ENCODE measurements around the gene ZNF654. TPM values are rescaled to one million over a fixed set of nuclear protein-coding genes. Genes with fewer than 3 reads are reported as not detected.
A peak's percentile ranks its signal among the peaks of the same experiment; 100 is the strongest.

Gene ZNF654
- total RNA-seq, 2 experiments from 2014 or later, result 6.5 to 7.6 TPM

DNA sequence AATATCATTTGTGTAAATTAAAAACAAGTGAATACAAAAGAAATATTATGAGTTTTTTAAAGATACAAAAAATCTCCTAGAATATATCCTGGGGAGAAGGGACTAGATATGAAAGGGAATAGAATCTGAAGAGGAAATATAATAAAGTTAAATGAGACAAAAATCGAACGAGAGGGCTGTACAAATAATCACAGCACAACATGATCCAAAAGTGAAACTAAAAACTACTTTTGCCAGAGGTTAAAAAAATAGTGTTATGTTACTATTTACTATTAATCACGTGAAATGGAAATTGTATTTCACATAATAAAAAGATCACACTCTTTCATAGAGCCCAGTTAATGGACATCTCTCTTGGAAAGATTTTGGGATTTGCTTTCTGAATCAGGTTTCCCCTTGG, 28.8 kb upstream of the ZNF654 start:
- CTCF ChIA-PET, result no interaction called here

DNA sequence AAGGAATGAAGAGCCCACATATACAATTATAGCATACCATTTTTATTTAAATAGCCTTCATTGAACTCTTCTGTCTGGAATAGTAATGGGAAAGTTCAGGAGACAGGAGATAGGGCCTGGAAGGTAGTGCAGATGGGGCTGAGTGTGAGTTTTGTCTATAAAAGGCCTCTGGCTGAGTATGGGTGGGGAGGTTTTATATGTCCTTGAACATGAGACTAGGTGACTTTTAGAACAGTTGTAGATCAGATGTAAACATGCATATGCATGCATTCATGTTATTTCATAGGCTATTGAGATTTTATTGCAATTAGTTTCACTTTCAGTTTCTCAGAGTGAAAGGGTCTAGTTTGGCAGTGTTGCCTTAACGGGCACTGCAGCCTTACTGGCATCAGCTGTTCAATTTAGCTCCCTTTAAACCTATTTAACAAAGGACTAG, 27.4 kb upstream of the ZNF654 start:
- Mint-ChIP-seq H3K4me3 (peak overlapping the region; percentile 84), H3K4me1 (ENCODE audit: low read depth) (peaks cover 48% of the 10 kb centered on the region), H3K9me3 (no peaks in the 10 kb centered on the region), H3K27ac (peak overlapping the region; percentile 87), H3K36me3 (ENCODE audit: low read depth) (no peaks in the 10 kb centered on the region), H3K27me3 (no peaks in the 10 kb centered on the region)
- Histone ChIP-seq H3K27me3 (ENCODE audit: control insufficient read depth in 1 of 2, insufficient read depth in 2 of 2, low read length in 2 of 2) (no peaks in the 10 kb centered on the region), H3K4me3 (ENCODE audit: low read length) (peak overlapping the region; percentile 53), H3K27ac (ENCODE audit: low read depth in 1 of 2, low read length in 2 of 2) (peak overlapping the region; percentile 18 to 63), H3K9me3 (ENCODE audit: control insufficient read depth in 1 of 2, insufficient read depth in 1 of 2, low read length in 2 of 2) (no peaks in the 10 kb centered on the region), H3K4me1 (ENCODE audit: insufficient read depth, low read length) (peaks cover 4% of the 10 kb centered on the region), H3K36me3 (ENCODE audit: insufficient read depth, low read length) (no peaks in the 10 kb centered on the region)
- TF ChIP-seq CTCF (IDR thresholded peaks at IDR 0.05), result no peak
- intact Hi-C loops (cut with DNase I, micrococcal nuclease), result loop anchor here in 1 of 2 experiments (2.0 kb wide), 1 partner anchor 27 kb away; the partner anchor contains the start of genes CGGBP1 and ZNF654
- ATAC-seq (ENCODE audit: poor library complexity), result peak; percentile 87
- peak in 7 of 14 experiments; percentile 6 to 79 (median 42) for DNase-seq
- ChIA-PET CTCF (no interaction called here), POLR2A (interaction anchor here (0.7 to 2.6 kb wide), 6 partner anchors 13 to 120 kb away, joined by 3 to 59 read pairs (median 4); partner anchors contain the start of genes C3orf38, CGGBP1 and ZNF654)

More for the DNA sequence above, 28.8 kb upstream of the ZNF654 start:
- H3K9me3 Mint-ChIP-seq, result no peaks in the 10 kb centered on the region
- H3K4me1 Mint-ChIP-seq (ENCODE audit: low read depth), result peaks cover 48% of the 10 kb centered on the region
- peak overlapping the region; percentile 17 for H3K4me3 ChIP-seq (ENCODE audit: low read length)
- H3K36me3 Mint-ChIP-seq (ENCODE audit: low read depth), result no peaks in the 10 kb centered on the region
- TF ChIP-seq CTCF (IDR thresholded peaks at IDR 0.05), result no peak
- peak in 2 of 14 experiments; percentile 19 to 49 for DNase-seq
- POLR2A ChIA-PET, result interaction anchor here (0.6 to 3.6 kb wide), 3 partner anchors 29 to 139 kb away, joined by 4 to 22 read pairs (median 22); partner anchors contain the start of genes C3orf38, CGGBP1 and ZNF654
- peak overlapping the region; percentile 81 for H3K4me3 Mint-ChIP-seq
- no peaks in the 10 kb centered on the region for H3K27me3 Mint-ChIP-seq
- intact Hi-C loops (cut with DNase I, micrococcal nuclease), result loop anchor here in 1 of 2 experiments (2.0 kb wide), 1 partner anchor 29 kb away; the partner anchor contains the start of genes CGGBP1 and ZNF654
- H3K27ac ChIP-seq (ENCODE audit: low read depth in 1 of 2, low read length in 2 of 2), result no peak overlapping the region
- H3K27ac Mint-ChIP-seq, result peak overlapping the region; percentile 58
- no peaks in the 10 kb centered on the region for H3K9me3 ChIP-seq (ENCODE audit: control insufficient read depth in 1 of 2, insufficient read depth in 1 of 2, low read length in 2 of 2)
- no peak for ATAC-seq (ENCODE audit: poor library complexity)
- peaks cover 4% of the 10 kb centered on the region for H3K4me1 ChIP-seq (ENCODE audit: insufficient read depth, low read length)
- no peaks in the 10 kb centered on the region for H3K36me3 ChIP-seq (ENCODE audit: insufficient read depth, low read length)
- H3K27me3 ChIP-seq (ENCODE audit: control insufficient read depth in 1 of 2, insufficient read depth in 2 of 2, low read length in 2 of 2), result no peaks in the 10 kb centered on the region

DNA sequence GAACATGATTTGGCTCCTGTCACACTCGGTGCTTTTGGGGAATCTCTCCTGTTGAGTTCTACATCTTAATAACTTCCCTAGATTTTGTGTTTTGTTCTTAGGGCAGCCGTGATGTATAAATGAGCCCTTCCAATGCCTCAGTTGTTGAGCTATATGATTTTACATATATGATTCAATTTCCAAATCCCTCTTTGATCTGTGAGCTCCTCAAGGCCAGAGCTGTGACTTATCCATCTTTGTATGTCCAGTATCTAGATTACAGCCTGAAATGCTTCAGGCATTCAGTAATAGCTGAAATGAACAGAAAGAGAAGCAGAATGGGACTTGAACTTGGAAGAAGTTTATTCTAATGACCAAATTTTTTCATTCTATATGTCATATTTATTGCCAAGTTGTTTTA, 26.8 kb upstream of the ZNF654 start:
- no peak for TF ChIP-seq CTCF (IDR thresholded peaks at IDR 0.05)
- peak overlapping the region; percentile 87 for H3K27ac Mint-ChIP-seq
- H3K4me1 Mint-ChIP-seq (ENCODE audit: low read depth), result peaks cover 48% of the 10 kb centered on the region
- H3K4me3 ChIP-seq (ENCODE audit: low read length), result peak overlapping the region; percentile 53
- intact Hi-C loops (cut with DNase I, micrococcal nuclease), result no loop called here
- H3K27me3 ChIP-seq (ENCODE audit: control insufficient read depth in 1 of 2, insufficient read depth in 2 of 2, low read length in 2 of 2), result no peaks in the 10 kb centered on the region
- H3K9me3 Mint-ChIP-seq, result no peaks in the 10 kb centered on the region
- ChIA-PET CTCF (no interaction called here), POLR2A (interaction anchor here (1.0 to 2.6 kb wide), 5 partner anchors 13 to 120 kb away, joined by 3 to 59 read pairs (median 5); partner anchors contain the start of genes C3orf38, CGGBP1 and ZNF654)
- H3K27ac ChIP-seq (ENCODE audit: low read depth in 1 of 2, low read length in 2 of 2), result peak overlapping the region; percentile 18 to 63
- H3K36me3 Mint-ChIP-seq (ENCODE audit: low read depth), result no peaks in the 10 kb centered on the region
- peak overlapping the region; percentile 84 for H3K4me3 Mint-ChIP-seq
- ATAC-seq (ENCODE audit: poor library complexity), result peak; percentile 29
- peaks cover 4% of the 10 kb centered on the region for H3K4me1 ChIP-seq (ENCODE audit: insufficient read depth, low read length)
- no peaks in the 10 kb centered on the region for H3K27me3 Mint-ChIP-seq
- H3K9me3 ChIP-seq (ENCODE audit: control insufficient read depth in 1 of 2, insufficient read depth in 1 of 2, low read length in 2 of 2), result no peaks in the 10 kb centered on the region
- no peak for DNase-seq
- no peaks in the 10 kb centered on the region for H3K36me3 ChIP-seq (ENCODE audit: insufficient read depth, low read length)
